Hematopoietic multipotent progenitor cell treated with erythropoietin and hydrocortisone succinate and interleukin-3 and kit ligand, for 6 days (in vitro differentiated cells): ENCODE data around the gene LCE1B.
A peak's percentile ranks its signal among the peaks of the same experiment; 100 is the strongest.

Experiments used
- DNase-seq: peaks from one replicate; pipeline ENCODE4 v3.0.0-alpha.2; 2015

The LCE1B gene, protein sequence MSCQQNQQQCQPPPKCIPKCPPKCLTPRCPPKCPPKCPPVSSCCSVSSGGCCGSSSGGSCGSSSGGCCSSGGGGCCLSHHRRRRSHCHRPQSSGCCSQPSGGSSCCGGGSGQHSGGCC

DNA sequence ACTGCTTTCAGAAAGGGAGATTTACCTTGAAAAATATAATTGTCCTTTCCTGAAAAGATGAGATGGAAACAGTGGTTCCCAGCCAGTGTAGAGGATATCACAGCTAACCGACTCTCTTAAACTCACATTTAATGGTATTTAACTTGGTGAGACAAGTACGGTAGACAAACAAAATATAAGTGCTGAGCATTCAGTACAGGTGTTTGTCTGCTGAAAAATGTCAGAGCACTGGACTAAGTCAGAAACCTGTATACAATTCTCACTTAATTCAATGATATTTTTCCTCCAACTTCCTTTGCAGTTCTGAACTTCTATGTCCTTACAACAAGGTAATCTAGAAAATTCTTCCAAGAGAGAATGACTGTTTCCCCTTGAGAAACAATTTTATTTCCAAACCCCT, at the start of gene LCE1B:
TSS of gene LCE1B (plus strand) at position 301 of the 400 bp plus-strand sequence. CDS start 476 bp downstream, outside the sequence.
- DNase-seq: no peak

DNA sequence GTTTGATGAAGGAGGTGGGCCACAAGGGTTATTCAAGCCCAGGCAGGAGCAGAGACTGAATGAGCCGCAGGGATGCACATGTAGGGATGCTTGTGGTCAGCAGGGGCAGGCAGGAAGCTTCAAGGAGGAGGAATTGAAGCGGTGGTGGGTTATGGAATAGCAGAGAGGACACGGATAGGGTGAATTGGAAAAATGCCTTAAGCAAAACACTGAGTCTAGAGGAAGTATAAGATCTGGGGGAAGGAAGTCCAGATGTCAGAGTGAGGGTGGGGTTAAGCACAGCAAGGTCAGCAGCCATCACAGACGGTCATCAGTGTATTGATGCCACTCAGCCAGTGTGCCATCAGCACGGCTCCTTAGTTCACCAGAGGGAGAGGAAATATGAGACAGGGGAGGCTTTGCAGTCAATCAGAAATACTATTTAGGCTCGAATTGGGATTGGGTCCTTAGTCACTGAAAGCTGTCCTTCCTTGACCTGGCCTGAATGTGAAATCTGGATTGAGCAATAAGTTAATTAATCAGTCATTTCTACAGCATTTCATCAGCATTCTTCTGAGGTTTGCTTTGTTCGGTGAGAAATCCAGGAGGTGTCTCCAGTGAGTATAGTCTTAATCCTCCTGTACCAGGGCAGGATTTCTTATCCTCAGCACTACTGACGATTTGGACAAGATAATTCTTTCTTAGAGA, 42.8 kb upstream of the LCE1B start:
- DNase-seq: no peak

DNA sequence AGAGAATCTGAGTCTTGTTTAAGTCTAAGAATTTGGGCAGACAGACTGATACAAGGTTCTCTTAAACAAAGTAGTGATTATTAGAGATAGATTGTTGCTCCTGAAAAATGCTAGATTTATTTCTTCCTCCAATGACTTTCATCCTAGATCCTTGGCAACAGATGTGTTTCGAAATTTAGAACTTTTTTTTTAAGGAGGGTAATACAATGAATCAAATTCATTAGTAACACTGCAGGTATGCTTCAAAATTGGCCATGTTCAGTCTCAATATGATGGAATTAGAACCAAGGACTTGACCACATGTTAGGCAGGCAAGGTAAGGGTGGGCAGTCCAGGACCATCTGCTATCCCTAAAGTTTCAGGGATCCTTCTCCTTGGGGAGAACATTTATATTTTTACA, 41.4 kb upstream of the LCE1B start:
- no peak for DNase-seq

DNA sequence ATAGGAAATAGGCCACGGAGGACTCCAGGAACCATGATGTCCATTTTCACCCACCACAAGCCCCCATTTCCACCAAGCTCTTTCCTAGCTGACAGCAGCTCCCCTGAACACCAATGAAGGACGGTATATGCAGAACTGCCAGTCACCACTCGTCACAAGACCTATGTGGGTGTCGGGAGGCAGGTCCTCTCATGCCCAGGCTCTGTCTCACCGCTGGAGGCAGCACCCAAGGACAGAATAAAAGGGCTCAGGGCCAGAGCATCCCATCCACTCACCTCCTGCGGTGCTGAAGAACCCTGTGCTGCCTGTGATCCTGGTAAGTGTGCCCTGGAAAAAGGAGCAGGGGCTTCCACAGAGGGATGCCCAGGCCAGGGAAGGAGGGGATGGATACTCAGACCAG, 36.9 kb upstream of the LCE1B start, which contains the start of gene LCE1F:
TSS of gene LCE1F (plus strand) at position 266 of the 400 bp plus-strand sequence. CDS start 1,232 bp downstream, outside the sequence.
- no peak for DNase-seq

DNA sequence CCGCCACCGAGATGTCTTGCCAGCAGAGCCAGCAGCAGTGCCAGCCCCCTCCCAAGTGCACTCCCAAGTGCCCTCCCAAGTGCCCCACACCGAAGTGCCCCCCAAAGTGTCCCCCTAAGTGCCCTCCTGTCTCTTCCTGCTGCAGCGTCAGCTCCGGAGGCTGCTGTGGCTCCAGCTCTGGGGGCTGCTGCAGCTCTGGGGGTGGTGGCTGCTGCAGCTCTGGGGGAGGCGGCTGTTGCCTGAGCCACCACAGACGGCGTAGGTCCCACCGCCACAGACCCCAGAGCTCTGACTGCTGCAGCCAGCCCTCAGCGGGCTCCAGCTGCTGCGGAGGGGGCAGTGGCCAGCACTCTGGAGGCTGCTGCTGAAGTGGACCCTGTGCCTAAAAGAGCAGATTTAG, 35.4 kb upstream of the LCE1B start:
- DNase-seq: no peak

DNA sequence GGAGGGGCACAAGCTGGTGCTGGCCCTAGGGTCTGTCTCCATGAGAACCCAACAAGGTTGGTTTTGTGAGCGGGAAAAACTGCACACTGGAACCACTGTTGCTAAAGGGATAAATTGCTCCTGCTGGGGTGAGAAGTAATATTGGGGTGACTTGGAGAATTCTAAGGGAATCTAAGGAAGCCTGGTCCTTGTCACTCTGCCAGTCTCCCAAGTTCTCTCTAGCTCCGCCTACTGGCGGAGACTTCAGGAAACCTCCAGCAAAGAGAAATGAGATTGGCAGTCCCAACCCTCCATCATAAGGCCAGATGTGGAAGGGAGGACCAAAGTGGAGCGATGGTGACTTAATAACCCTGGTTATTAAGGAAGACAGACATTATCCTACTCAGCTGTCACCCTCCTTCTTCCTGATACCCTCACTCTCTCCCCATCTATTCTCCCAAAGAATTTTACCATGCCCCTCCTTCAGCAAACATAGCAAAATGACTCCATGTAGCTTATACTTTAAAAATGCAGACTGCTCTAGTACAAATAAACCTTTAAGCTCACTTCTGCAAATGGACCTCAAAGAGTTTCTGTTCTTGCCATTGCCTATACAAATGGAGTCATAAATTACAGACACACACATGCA, 34.1 kb upstream of the LCE1B start:
- peak; percentile 48 for DNase-seq

DNA sequence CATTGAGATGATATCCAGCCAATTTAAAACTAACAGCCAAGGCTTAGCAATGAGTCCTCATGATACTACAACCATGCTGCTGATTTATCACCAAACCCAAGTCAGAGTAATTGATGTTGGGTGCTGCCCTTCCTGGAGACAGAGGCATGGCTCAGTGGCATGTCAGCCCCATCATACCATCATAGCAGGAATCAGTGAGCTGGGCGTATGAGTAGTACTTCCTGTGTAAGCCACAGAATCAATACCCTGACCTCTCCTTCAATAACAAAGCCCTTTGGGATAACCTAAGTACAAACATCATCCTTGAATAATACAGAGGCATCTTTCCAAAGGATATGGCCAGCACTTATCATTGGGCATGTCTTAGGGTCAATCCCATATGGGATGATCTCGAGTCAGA, 28.7 kb upstream of the LCE1B start:
- DNase-seq: no peak

DNA sequence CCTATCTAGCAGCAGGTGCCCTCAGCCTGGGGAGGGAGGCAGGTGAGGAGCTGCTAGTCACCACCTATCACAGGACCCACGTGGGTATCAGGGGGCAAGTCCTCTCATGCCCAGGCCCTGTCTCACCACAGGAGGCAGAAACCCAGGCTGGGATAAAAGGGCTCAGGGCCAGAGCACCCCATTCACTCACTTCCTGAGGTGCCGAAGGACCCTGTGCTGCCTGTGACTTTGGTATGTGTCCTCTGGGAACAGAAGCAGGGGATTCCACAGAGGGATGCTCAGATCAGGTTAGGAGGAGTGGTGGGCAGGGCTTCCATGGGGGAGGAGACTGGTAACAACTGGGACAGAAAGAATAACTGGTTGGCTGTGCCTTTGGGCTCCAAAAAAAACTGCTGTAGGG, 25.7 kb upstream of the LCE1B start, which contains the start of gene LCE1E:
TSS of gene LCE1E (plus strand) at position 181 of the 400 bp plus-strand sequence. CDS start 1,043 bp downstream, outside the sequence.
- DNase-seq: no peak

DNA sequence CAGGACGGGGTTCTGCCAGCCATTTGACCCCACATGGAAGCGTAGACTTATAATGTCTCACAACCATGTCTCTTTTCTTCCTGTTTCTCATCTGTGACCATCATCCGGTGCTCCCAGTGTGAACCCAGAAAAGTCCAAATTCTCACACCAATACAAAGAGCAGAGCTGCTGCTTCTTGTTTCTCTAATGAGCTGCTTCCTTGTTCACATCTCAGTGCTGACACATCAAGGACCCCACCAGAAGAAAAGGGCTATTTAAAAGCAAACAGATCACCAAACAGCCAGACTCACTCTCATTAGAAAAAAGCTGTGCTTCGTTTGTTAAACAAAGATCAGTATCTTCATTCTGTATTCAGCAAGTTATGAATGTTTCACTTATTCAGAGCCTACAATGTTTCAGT, 16.1 kb upstream of the LCE1B start:
- DNase-seq: no peak

DNA sequence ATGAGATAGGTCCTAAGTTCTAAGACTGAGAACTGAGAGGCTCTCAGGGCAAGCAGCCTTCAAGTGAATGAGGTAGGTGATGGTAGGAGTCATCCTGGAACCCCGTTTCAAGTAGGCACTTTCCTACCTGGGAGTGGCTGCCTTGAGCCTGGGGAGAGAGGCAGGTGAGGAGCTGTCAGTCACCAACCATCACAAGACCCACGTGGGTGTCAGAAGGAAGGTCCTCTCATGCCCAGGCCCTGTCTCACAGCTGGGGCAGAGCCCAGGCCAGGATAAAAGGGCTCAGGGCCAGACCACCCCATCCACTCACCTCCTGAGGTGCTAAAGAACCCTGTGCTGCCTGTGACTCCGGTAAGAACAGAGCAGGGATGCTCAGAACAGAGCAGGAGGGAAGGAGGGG, 15.3 kb upstream of the LCE1B start, which contains the start of gene LCE1D:
TSS of gene LCE1D (plus strand) at position 301 of the 400 bp plus-strand sequence. CDS start 1,074 bp downstream, outside the sequence.
- DNase-seq: no peak

DNA sequence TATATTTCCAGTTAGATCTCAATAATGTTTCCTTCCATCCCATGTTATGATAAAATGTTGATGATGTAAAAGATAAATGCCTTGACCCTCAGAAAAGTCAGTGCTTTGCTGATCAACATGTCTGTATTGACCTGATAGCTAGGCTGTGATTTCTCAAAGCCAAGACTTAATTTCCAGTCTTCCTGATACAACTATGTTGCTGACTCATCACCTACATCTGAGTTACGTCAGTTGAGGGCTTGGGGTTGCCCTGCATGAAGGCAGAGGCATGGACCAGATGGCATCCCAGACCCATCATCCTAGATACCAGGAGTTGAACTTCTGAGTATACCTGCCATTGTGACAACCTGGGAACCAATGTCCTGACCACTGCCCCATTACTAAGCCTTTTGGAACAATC, 10.4 kb upstream of the LCE1B start:
- DNase-seq: no peak

DNA sequence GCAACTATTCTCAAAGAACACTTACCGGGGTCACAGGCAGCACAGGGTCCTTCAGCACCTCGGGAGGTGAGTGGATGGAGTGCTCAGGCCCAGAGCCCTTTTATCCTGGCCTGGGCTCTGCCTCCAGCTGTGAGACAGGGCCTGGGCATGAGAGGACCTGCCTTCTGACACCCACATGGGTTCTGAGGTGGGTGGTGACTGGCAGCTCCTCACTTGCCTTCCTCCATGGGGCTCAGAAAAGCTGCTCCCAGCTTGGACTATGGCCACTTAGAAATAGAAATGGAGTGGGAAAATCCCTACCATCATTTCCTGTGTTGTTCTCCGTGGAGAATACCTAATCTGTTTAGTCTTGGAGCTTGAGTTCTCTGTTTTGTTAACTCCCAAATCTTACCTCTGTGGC, 5.2 kb upstream of the LCE1B start, which contains the start of gene LCE1C:
TSS of gene LCE1C (minus strand) at position 76 of the 400 bp plus-strand sequence. CDS start 1,173 bp downstream, outside the sequence.
- DNase-seq: no peak

DNA sequence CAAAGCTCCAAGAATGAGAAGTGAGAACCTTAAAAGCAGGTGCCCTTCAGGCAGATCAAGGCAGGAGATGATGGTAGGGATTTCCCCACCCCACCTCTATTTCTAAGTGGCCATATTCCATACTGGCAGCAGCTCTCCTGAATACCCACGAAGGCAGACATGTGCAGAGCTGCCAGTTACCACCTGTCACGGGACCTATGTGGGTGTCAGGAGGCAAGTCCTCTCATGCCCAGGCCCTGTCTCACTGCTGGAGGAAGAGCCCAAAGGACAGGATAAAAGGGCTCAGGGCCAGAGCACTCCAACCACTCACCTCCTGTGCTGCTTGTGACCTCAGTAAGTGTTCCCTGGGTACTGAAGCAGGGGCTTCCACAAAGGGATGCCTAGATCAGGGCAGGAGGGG, 721 bp upstream of the LCE1B start:
- DNase-seq: no peak

DNA sequence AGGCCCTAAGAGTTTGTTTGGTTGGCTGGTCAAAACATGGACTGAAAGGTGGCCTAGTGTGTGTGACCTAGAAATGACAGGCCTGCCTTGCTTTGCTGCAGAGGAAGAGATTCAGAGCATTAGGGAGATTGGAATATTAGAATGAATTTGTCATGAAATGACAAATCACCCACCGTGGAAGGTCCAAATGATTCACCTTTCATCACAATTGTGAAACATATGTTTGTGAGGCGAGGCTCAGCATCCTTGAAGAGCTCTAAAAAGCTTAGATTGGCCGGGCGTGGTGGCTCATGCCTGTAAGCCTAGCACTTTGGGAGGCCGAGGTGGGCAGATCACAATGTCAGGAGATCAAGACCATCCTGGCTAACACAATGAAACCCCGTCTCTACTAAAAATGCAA, 5.5 kb downstream of the LCE1B start:
- no peak for DNase-seq

DNA sequence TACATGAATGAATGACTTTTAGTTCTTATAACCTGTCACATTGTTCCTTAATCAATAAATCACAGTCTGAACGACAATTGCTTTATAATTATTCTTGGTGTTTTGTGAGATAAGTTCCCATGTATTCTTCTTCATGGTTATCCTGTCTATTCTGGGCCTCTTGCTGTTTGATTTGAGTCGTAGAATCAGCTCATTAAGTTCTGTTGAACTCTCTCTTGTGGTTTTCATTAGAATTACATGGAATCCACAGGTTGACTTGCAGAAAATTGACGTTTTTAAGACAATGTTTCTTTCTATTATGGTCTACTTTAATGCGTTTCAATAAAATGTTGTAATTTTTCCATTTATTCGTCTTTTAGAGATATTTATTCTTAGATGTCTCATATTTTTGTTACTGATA, 11.5 kb downstream of the LCE1B start:
- DNase-seq: no peak

DNA sequence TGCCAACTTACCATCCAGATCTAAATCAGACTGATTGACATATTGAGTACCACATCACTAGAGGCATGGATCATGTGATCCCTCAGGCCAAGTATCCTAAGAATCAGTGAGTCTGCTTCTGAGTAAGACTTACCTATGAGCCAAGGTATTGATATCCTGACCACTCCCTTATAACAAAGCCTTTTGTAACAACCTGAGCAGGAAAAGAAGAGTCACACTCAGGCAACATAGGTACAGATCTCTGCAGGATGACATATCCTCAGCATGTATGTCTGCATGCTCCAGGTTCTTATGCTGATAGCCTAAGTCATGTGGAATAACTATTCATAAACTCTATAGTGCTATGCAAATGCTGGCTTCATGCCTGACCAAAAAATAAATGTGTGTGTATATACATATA, 13.2 kb downstream of the LCE1B start:
- no peak for DNase-seq

DNA sequence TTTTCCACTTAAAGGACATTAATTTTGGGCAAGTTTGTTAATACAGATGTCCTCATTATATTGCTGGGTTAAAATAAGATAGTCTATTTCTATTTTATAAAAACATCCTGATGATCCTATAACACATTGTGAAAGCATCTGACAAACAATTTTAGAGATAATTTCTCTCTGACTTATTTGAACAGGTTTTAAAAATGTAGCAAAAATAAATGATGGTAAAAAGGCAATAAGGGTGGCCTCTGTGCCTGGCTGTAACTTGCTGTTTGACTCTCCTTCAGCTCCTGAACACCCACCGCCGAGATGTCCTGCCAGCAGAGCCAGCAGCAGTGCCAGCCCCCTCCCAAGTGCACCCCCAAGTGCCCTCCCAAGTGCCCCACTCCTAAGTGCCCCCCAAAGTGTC, 15.4 kb downstream of the LCE1B start, which contains the start of gene LCE1A:
TSS of gene LCE1A (plus strand) at position 301 of the 400 bp plus-strand sequence. CDS start at position 301, 0 bp downstream.
- no peak for DNase-seq

DNA sequence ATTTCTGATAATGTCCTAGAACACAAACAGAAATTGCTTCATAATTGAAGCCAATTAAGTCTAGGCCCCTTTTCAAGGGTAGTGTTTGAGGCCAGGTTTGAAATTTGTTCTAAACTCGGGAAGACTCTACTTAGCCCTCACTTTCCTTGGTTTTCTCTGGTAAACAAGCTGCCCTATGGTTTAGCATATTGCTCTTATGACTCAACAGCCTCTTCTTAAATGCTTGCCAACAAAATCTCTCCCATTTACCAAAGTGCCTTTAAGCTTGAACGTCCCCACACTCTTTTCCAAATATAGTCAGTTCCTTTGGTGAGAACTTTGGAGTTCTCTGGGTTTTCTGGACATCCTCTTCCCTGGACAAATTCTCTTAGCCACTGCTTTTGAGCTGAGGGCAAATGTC, 25.1 kb downstream of the LCE1B start:
- no peak for DNase-seq

DNA sequence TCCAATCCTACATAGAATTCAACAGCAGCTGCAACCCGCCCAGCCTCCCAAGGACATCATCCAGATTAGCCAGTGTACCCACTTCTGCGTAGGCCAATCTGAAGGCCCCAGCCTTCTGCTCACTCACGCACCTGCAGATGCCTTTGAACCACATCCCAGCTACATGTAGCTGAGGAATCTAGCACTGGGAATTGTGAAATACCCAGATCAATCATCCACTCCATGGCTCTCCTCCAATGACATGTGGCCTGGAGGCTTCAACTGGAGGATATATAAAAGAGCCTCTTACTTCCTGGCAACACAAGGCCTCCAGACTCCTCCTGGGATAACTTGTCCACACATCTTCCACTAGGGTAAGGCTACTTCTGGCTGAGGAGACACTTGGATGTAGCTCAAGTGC, 30.8 kb downstream of the LCE1B start, which contains the start of gene LCE6A:
TSS of gene LCE6A (plus strand) at position 301 of the 400 bp plus-strand sequence. CDS start 665 bp downstream, outside the sequence.
- no peak for DNase-seq

DNA sequence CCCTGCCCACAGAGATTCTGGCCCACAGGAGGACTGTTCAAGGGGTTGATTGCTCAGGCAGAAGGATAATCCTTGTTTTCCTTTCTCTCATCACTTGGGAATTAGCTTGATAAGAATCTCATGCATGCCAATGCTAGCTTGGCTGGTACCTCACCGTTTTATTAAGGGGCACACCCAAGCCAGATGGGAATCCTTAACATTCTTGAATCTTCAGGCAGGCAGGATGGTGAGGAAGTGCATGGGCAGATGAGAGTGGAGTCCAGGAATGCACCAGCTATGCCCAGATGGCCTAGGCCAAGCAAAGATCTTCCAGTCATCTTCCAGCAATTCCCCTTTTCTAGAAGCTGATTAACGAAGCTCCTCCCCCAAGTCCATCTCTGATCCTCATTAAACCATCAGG, 43.9 kb downstream of the LCE1B start:
- no peak for DNase-seq

DNA sequence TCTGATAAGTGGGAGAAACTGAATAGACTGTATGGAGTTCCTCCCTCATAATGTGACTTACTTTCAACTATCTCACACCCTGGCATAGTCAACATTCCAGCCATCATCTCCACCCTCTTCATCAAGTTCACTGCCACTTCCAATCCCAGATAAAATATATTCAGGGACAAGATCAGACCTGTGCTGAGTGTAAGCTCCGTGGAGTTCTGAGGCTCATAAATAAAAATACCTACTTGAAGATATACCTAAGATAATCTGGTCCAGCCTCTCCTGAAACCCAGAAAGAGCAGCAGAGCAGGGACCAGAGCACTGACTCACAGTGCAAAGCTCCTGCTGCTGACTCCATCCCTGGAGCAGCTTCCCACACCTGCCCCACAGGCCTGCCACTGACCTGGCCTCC, 46.3 kb downstream of the LCE1B start:
- DNase-seq: no peak

DNA sequence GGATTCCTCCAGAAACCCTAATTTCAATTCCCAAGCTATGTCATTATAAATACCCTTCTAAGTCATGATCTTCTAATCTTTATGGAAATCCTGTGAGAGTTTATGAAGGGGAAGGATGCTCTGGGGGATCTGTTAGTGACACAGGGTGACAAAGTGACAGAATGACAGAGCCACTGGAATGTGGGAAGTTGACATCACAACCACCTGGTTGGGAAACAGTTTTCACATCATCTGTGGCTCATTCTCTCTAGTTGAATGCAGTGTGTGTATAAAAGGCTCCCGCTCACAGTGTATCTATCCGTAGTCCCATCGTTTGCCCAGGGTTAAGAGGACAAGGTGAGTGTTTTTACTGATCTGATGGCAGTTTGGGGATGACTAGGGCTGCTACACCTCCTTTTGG, 47.9 kb downstream of the LCE1B start, which contains the start of gene LCE7A:
TSS of gene LCE7A (plus strand) at position 301 of the 400 bp plus-strand sequence. CDS start 702 bp downstream, outside the sequence.
- no peak for DNase-seq

DNA sequence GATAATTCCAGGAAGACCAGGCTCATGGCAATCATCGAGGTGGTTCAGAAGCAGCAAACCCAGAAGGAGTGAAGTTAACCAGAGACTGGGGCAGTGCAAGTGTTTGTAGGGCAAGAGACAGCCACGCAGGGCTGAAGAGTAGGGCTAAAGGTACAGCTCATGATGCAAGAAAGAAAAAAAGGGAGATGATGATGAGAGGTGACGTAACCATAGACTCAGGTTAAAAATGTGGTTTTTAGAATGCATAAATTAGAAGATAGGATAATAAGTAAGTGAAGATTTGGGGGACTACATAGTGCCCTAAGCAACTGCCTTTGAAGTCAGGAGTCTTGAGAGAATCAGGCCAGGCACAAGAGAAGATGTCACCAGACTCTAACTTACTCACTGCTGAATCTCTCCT, 48.4 kb downstream of the LCE1B start:
- DNase-seq: no peak

DNA sequence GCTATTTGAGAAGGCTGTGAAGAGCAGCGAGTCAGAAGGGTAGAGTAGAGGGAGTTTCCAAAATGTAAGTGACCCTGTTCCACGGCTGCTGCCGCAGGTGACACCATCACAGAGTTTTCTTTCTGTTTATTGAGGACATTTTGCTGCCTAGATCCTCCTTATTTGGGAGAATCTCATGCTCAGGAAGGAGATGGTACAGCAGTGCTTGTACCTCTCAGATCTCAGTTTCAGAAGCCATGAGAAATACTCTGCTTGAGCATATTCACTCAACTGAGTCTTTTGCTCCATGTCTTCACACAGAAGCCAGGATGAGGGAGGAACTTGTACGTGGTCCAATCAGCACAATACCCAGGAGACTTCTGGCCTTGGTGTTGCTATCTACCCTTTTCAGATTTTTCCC, 49.6 kb downstream of the LCE1B start:
- no peak for DNase-seq
